DND-41 (cell line): Measurements from ENCODE around the gene STK24.
"Not testable (repeated sequence)": the region's sequence is repeated elsewhere in the genome, so short reads cannot be mapped to it uniquely, and the experiment has no call there.

ENCODE experiments used
- ATAC-seq: fragments of 200-7000 bp; cut with Tn5 transposase; 3 replicates; pipeline ENCODE4 v1.9.1; 2021; ENCODE audit warnings: low read depth; ENCODE audit not compliant: insufficient read depth
- DNase-seq: peaks from one replicate; pipeline ENCODE4 v3.0.0-alpha.2; 2020
- H2AFZ ChIP-seq: 2 replicates; pipeline ENCODE4 v1.6.0; 2012; ENCODE audit warnings: low read depth, low read length
- H3K27ac ChIP-seq: 2 replicates; pipeline ENCODE4 v1.5.1; 2012; ENCODE audit warnings: low read length, inconsistent platforms
- H3K27me3 ChIP-seq: fragments of 200-600 bp; sonication (generic); 2 replicates; pipeline ENCODE4 v1.6.0; 2012; ENCODE audit warnings: low read length, mild to moderate bottlenecking, inconsistent platforms; ENCODE audit not compliant: insufficient read depth, poor library complexity
- H3K36me3 ChIP-seq: 2 replicates; pipeline ENCODE4 v1.5.1; 2012; ENCODE audit warnings: low read length, inconsistent platforms; ENCODE audit not compliant: insufficient read depth
- H3K4me1 ChIP-seq: 2 replicates; pipeline ENCODE4 v1.5.1; 2012; ENCODE audit warnings: mild to moderate bottlenecking, low read length; ENCODE audit not compliant: insufficient read depth
- H3K4me2 ChIP-seq: 2 replicates; pipeline ENCODE4 v1.6.0; 2012; ENCODE audit warnings: mild to moderate bottlenecking, moderate library complexity, low read length, inconsistent platforms; ENCODE audit not compliant: insufficient read depth
- H3K4me3 ChIP-seq, 2 experiments: fragments of 200-600 bp in 1 of 2; shearing (Covaris generic) in 1 of 2; 2 replicates each; pipeline ENCODE4 v1.5.1; 2012 to 2016; ENCODE audit warnings: inconsistent platforms in 2 of 2, low read length in 2 of 2, mild to moderate bottlenecking in 2 of 2, low read depth in 1 of 2, moderate library complexity in 1 of 2
- H3K79me2 ChIP-seq: 2 replicates; pipeline ENCODE4 v1.6.0; 2012; ENCODE audit warnings: low read length, inconsistent platforms; ENCODE audit not compliant: insufficient read depth
- H3K9ac ChIP-seq: 2 replicates; pipeline ENCODE4 v1.6.0; 2012; ENCODE audit warnings: low read depth, mild to moderate bottlenecking, inconsistent platforms, low read length, moderate library complexity
- H3K9me3 ChIP-seq: 2 replicates; pipeline ENCODE4 v1.5.1; 2012; ENCODE audit warnings: low read length, moderate library complexity, mild to moderate bottlenecking, inconsistent platforms; ENCODE audit not compliant: insufficient read depth, severe bottlenecking
- H4K20me1 ChIP-seq: 2 replicates; pipeline ENCODE4 v1.6.0; 2012; ENCODE audit warnings: low read length; ENCODE audit not compliant: insufficient read depth
- CTCF ChIP-seq: IDR thresholded peaks from 2 replicates; pipeline ENCODE4 v1.5.1; 2012; ENCODE audit warnings: borderline replicate concordance, low read length, moderate library complexity, mild to moderate bottlenecking; ENCODE audit not compliant: poor library complexity, severe bottlenecking; ENCODE audit errors: extremely low read depth
- EZH2 ChIP-seq: IDR thresholded peaks from 3 replicates; pipeline ENCODE4 v1.6.1; 2012; ENCODE audit warnings: borderline replicate concordance, low read depth, mild to moderate bottlenecking, moderate library complexity, low read length, inconsistent platforms; ENCODE audit not compliant: severe bottlenecking

STK24 gene

DNA sequence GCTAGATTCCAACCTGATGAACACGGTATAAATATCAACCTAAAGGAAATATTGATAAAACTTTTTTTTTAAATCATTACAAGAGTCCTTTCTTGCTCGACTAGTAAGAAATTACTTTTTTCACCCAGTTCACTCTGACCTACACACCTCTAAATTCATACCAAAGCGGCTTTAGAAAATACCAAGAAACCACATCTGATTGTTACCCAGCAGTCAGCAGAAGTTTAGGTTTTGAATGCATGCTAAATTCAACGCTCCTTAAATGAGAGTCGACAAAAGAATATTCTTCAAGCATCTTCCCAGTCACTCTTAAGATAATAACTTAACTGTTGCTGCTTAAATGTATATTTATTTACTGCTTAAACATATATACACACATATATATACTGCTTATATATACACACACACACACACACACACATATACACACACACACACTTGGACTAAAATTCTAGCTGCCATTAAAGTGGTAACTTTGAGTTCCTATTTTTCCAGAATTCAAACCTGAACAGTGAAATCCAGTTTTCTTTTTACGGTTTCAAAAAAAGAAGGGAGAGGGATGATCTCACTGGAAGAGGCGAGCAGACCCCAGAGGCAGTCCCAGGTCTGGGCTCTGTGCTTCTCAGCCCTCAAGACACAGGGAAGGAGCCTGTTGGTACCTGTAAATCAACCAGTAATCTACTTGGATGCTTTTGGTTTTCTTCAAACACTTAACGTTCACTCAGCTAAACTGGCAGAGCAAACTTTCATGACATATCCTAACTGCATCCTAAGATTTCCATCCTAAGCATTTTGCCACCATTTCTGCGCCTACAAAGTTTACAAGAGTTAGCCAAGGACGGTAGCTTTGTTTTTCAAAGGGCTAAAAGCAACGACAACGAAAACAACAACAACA, 1.7 kb downstream of the STK24 start:
- H3K4me1 ChIP-seq: peaks cover 58% of the 10 kb centered on the region
- H3K36me3 ChIP-seq: peaks cover 5% of the 10 kb centered on the region; the same call in 1 of the 2 replicates
- peak; percentile 20; the same call in 1 of the 3 replicates for ATAC-seq
- H3K9me3 ChIP-seq: no peaks in the 10 kb centered on the region
- H3K4me3 ChIP-seq: peak overlapping the region; percentile 68 to 86
- H3K4me2 ChIP-seq: peak overlapping the region; percentile 74
- peak overlapping the region; percentile 96 for H3K9ac ChIP-seq
- no peak for DNase-seq
- no peak overlapping the region for H2AFZ ChIP-seq
- TF ChIP-seq CTCF: no peak
- TF ChIP-seq EZH2: no peak
- H4K20me1 ChIP-seq: peaks cover 58% of the 10 kb centered on the region
- H3K27ac ChIP-seq: peak overlapping the region; percentile 64
- H3K27me3 ChIP-seq: no peaks in the 10 kb centered on the region
- peaks cover 64% of the 10 kb centered on the region for H3K79me2 ChIP-seq

GRCh38 chr13:98571955-98572662, 4.8 kb downstream of the STK24 start:
- Histone ChIP-seq H2AFZ (no peak overlapping the region), H4K20me1 (peaks cover 86% of the 10 kb centered on the region), H3K27me3 (no peaks in the 10 kb centered on the region), H3K9me3 (no peaks in the 10 kb centered on the region), H3K4me3 (0 out of 4 replicates have a peak overlapping the region, but pooled peaks of 1 of the 2 experiments have one; percentile 4), H3K79me2 (peaks cover 95% of the 10 kb centered on the region), H3K27ac (peak overlapping the region; percentile 23; the same call in 1 of the 2 replicates), H3K9ac (no peak overlapping the region), H3K4me2 (peak overlapping the region; percentile 74), H3K4me1 (peaks cover 53% of the 10 kb centered on the region), H3K36me3 (peaks cover 7% of the 10 kb centered on the region; the same call in 1 of the 2 replicates)
- TF ChIP-seq CTCF (no peak), EZH2 (no peak)
- DNase-seq: peak; percentile 23
- no peak; the same call in 2 of the 3 replicates for ATAC-seq

DNA sequence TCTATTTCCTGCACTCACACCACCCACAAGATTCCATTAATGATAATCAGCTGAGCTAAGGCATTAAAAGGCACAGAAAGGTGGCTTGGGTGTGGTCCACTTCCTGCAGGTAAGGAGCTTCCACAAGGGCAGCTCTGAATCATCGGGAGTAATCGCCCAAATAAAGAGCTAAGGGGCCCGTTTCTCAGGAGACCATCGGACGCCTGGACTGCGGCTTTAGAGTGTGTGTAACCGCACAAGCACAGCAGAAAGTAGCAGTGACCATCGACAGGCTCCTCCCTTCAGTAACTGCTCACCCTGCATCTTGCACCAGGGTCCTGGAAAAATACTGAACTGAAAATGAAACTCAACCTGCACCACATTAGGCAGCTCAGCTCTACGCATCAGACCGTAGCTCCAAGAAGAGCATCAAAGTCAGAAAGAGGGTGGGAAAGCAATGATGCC, 6.0 kb downstream of the STK24 start:
- Histone ChIP-seq H3K9ac (no peak overlapping the region), H3K9me3 (no peaks in the 10 kb centered on the region), H3K4me1 (peaks cover 55% of the 10 kb centered on the region), H3K27ac (peak overlapping the region; percentile 33; the same call in 1 of the 2 replicates), H3K4me3 (no peak overlapping the region), H3K36me3 (peaks cover 10% of the 10 kb centered on the region; the same call in 1 of the 2 replicates), H3K27me3 (no peaks in the 10 kb centered on the region), H3K4me2 (peak overlapping the region; percentile 39; the same call in 1 of the 2 replicates), H2AFZ (no peak overlapping the region), H3K79me2 (peaks cover 100% of the 10 kb centered on the region), H4K20me1 (peaks cover 96% of the 10 kb centered on the region)
- ATAC-seq (peak; percentile 78), DNase-seq (peak; percentile 56)
- no peak for TF ChIP-seq CTCF
- no peak for TF ChIP-seq EZH2

GRCh38 chr13:98569494-98570367, 7.2 kb downstream of the STK24 start:
- H3K9me3 ChIP-seq, DNase-seq, H3K4me2 ChIP-seq, H3K27me3 ChIP-seq, H3K4me3 ChIP-seq, H3K9ac ChIP-seq, ATAC-seq, H2AFZ ChIP-seq, H3K27ac ChIP-seq: not testable (repeated sequence)
- Histone ChIP-seq H3K79me2 (peaks cover 100% of the 10 kb centered on the region), H3K4me1 (peaks cover 48% of the 10 kb centered on the region), H4K20me1 (peaks cover 95% of the 10 kb centered on the region), H3K36me3 (peaks cover 10% of the 10 kb centered on the region; the same call in 1 of the 2 replicates)
